GM18858 (cell line): ENCODE measurements around the gene OR51V1.
"Not testable (repeated sequence)": the region's sequence is repeated elsewhere in the genome, so short reads cannot be mapped to it uniquely, and the experiment has no call there.

Source experiments
- ATAC-seq: cut with Tn5 transposase; IDR thresholded peaks from one replicate; pipeline ENCODE4 v1.9.1; 2021; ENCODE audit not compliant: unreplicated experiment

OR51V1 gene

GRCh38 chr11:5174934-5175333 is 25.5 kb downstream of the OR51V1 start:
- ATAC-seq = no peak

- ATAC-seq = no peak
These were observed 28.6 kb downstream of the OR51V1 start for GRCh38 chr11:5171856-5172255.

- ATAC-seq = not testable (repeated sequence)
These were observed 34.6 kb downstream of the OR51V1 start for GRCh38 chr11:5165898-5166297.

- not testable (repeated sequence) for ATAC-seq
These were observed 35.7 kb downstream of the OR51V1 start for GRCh38 chr11:5164807-5165206.

- not testable (repeated sequence) for ATAC-seq
These were observed 39.4 kb downstream of the OR51V1 start for GRCh38 chr11:5161045-5161444.

GRCh38 chr11:5160217-5160616 is 40.3 kb downstream of the OR51V1 start:
- ATAC-seq = not testable (repeated sequence)

GRCh38 chr11:5159806-5160205 is 40.7 kb downstream of the OR51V1 start:
- ATAC-seq = no peak

GRCh38 chr11:5154657-5155056 is 45.8 kb downstream of the OR51V1 start, which contains the start of gene OR52A1:
TSS of gene OR52A1 (minus strand) at chr11:5154757. CDS start at chr11:5152369, 2,388 bp downstream.
- ATAC-seq = no peak

- ATAC-seq = no peak
These were observed 46.7 kb downstream of the OR51V1 start for GRCh38 chr11:5153574-5154431.

- ATAC-seq = no peak
These were observed 48.7 kb downstream of the OR51V1 start for GRCh38 chr11:5151713-5152153.
